ENCODE data around the gene CAMTA1.
A peak's percentile ranks its signal among the peaks of the same experiment; 100 is the strongest.

The CAMTA1 gene

GRCh38 chr1:7339953-7340352 is 554.7 kb downstream of the CAMTA1 start:
- H3K4me3 ChIP-seq (ENCODE audit: control insufficient read depth, low read depth, low read length), result no peak overlapping the region
- DNase-seq (ENCODE audit: low read depth), result no peak
- TF ChIP-seq CTCF (IDR thresholded peaks at IDR 0.05; ENCODE audit: control insufficient read depth, insufficient read depth, low read depth, low read length, missing control alignments), result no peak

- no peak for TF ChIP-seq CTCF (IDR thresholded peaks at IDR 0.05; ENCODE audit: control insufficient read depth, insufficient read depth, low read depth, low read length, missing control alignments)
These were observed 556.1 kb downstream of the CAMTA1 start for GRCh38 chr1:7341145-7341905.

GRCh38 chr1:7343882-7344281 is 558.6 kb downstream of the CAMTA1 start:
- DNase-seq (ENCODE audit: low read depth), result no peak
- H3K4me3 ChIP-seq (ENCODE audit: control insufficient read depth, low read depth, low read length), result no peak overlapping the region
- no peak for TF ChIP-seq CTCF (IDR thresholded peaks at IDR 0.05; ENCODE audit: control insufficient read depth, insufficient read depth, low read depth, low read length, missing control alignments)

More at GRCh38 chr1:7341145-7341905, 556.1 kb downstream of the CAMTA1 start:
- no peak overlapping the region for H3K4me3 ChIP-seq (ENCODE audit: control insufficient read depth, low read depth, low read length)
- no peak for DNase-seq (ENCODE audit: low read depth)

GRCh38 chr1:7344299-7344698 is 559.0 kb downstream of the CAMTA1 start:
- no peak overlapping the region for H3K4me3 ChIP-seq (ENCODE audit: control insufficient read depth, low read depth, low read length)
- TF ChIP-seq CTCF (IDR thresholded peaks at IDR 0.05; ENCODE audit: control insufficient read depth, insufficient read depth, low read depth, low read length, missing control alignments), result no peak
- no peak for DNase-seq (ENCODE audit: low read depth)

- DNase-seq (ENCODE audit: low read depth), result no peak
- no peak for TF ChIP-seq CTCF (IDR thresholded peaks at IDR 0.05; ENCODE audit: control insufficient read depth, insufficient read depth, low read depth, low read length, missing control alignments)
- H3K4me3 ChIP-seq (ENCODE audit: control insufficient read depth, low read depth, low read length), result no peak overlapping the region
These were observed 560.3 kb downstream of the CAMTA1 start for GRCh38 chr1:7345516-7345915.

- H3K4me3 ChIP-seq (ENCODE audit: control insufficient read depth, low read depth, low read length), result no peak overlapping the region
- TF ChIP-seq CTCF (IDR thresholded peaks at IDR 0.05; ENCODE audit: control insufficient read depth, insufficient read depth, low read depth, low read length, missing control alignments), result peak; percentile 8
- DNase-seq (ENCODE audit: low read depth), result no peak
These were observed 560.9 kb downstream of the CAMTA1 start for GRCh38 chr1:7346070-7346596.

Measured in AG09309 (cell line).